ENCODE measurements around the gene GXYLT1.
"Not testable (repeated sequence)": the region's sequence is repeated elsewhere in the genome, so short reads cannot be mapped to it uniquely, and the experiment has no call there.

The GXYLT1 gene

DNA sequence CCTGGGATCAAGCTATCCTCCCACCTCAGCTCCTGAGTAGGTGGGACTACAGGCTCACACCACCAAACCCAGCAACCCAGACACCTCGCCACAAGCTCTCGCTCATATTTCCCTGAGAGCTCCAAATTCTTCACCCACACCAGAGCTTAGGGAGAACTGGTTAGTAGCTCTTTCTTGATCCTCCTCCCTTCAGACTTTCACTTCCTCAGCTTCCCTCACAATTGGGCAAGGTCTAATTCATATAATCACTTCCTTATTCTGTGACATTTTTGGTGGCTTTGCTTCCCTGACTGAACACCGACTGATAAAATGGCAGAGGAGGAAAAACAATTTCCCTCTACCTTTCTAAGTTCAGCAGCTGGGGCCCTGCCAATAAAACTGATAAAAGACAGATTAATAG is 88.5 kb downstream of the GXYLT1 start:
- no peaks in the 10 kb centered on the region for H3K36me3 ChIP-seq (ENCODE audit: low read depth)
- DNase-seq (ENCODE audit: low spot score) (no peak), ATAC-seq (ENCODE audit: low read depth) (no peak)
- no peak overlapping the region for H3K4me3 ChIP-seq (ENCODE audit: severe bottlenecking)
- H3K9me3 ChIP-seq (ENCODE audit: severe bottlenecking), result no peaks in the 10 kb centered on the region
- H3K4me1 ChIP-seq (ENCODE audit: insufficient read depth, poor library complexity, severe bottlenecking), result no peaks in the 10 kb centered on the region
- no peak overlapping the region for H3K27ac ChIP-seq (ENCODE audit: poor library complexity, severe bottlenecking)
- TF ChIP-seq, protein P1, sequence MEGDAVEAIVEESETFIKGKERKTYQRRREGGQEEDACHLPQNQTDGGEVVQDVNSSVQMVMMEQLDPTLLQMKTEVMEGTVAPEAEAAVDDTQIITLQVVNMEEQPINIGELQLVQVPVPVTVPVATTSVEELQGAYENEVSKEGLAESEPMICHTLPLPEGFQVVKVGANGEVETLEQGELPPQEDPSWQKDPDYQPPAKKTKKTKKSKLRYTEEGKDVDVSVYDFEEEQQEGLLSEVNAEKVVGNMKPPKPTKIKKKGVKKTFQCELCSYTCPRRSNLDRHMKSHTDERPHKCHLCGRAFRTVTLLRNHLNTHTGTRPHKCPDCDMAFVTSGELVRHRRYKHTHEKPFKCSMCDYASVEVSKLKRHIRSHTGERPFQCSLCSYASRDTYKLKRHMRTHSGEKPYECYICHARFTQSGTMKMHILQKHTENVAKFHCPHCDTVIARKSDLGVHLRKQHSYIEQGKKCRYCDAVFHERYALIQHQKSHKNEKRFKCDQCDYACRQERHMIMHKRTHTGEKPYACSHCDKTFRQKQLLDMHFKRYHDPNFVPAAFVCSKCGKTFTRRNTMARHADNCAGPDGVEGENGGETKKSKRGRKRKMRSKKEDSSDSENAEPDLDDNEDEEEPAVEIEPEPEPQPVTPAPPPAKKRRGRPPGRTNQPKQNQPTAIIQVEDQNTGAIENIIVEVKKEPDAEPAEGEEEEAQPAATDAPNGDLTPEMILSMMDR (IDR thresholded peaks at IDR 0.05; ENCODE audit: poor library complexity, severe bottlenecking), result no peak
- no peaks in the 10 kb centered on the region for H3K27me3 ChIP-seq (ENCODE audit: insufficient read depth, poor library complexity, severe bottlenecking)

DNA sequence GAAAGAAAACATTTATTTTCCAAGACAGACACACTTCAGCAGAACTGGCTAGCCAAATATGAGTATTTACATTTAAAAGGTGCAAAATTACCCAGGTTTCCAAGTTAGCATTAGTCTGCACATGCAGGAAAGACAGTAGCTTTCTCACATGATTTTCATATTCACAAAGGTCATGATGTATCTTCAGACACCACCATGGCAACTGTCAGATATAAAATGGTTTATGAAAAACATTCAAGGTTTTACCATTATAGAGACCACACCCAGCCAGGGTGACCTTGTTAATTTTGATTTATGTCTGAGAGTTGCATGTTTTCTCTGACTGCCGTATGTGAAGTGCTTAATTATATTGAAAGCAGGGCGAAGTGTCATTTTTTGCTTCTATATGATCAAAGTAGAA is 91.2 kb downstream of the GXYLT1 start:
- no peak overlapping the region for H3K4me3 ChIP-seq (ENCODE audit: severe bottlenecking)
- no peak for ATAC-seq (ENCODE audit: low read depth)
- no peaks in the 10 kb centered on the region for H3K4me1 ChIP-seq (ENCODE audit: insufficient read depth, poor library complexity, severe bottlenecking)
- no peak overlapping the region for H3K27ac ChIP-seq (ENCODE audit: poor library complexity, severe bottlenecking)
- no peaks in the 10 kb centered on the region for H3K27me3 ChIP-seq (ENCODE audit: insufficient read depth, poor library complexity, severe bottlenecking)
- DNase-seq (ENCODE audit: low spot score), result no peak
- TF ChIP-seq, protein P1 (IDR thresholded peaks at IDR 0.05; ENCODE audit: poor library complexity, severe bottlenecking), result no peak
- no peaks in the 10 kb centered on the region for H3K9me3 ChIP-seq (ENCODE audit: severe bottlenecking)
- H3K36me3 ChIP-seq (ENCODE audit: low read depth), result no peaks in the 10 kb centered on the region

DNA sequence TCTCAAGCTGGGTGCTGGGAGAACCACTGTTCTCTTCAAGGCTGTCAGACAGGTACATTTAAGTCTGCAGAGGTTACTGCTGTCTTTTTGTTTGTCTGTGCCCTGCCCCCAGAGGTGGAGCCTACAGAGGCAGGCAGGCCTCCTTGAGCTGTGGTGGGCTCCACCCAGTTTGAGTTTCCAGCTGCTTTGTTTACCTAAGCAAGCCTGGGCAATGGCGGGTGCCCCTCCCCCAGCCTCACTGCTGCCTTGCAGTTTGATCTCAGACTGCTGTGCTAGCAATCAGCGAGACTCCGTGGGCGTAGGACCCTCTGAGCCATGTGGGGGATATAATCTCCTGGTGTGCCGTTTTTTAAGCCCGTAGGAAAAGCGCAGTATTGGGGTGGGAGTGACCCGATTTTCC is 95.7 kb downstream of the GXYLT1 start:
- H3K4me3 ChIP-seq (ENCODE audit: severe bottlenecking); H3K4me1 ChIP-seq (ENCODE audit: insufficient read depth, poor library complexity, severe bottlenecking); ATAC-seq (ENCODE audit: low read depth); H3K36me3 ChIP-seq (ENCODE audit: low read depth); DNase-seq (ENCODE audit: low spot score); H3K9me3 ChIP-seq (ENCODE audit: severe bottlenecking); H3K27ac ChIP-seq (ENCODE audit: poor library complexity, severe bottlenecking); H3K27me3 ChIP-seq (ENCODE audit: insufficient read depth, poor library complexity, severe bottlenecking): not testable (repeated sequence)

DNA sequence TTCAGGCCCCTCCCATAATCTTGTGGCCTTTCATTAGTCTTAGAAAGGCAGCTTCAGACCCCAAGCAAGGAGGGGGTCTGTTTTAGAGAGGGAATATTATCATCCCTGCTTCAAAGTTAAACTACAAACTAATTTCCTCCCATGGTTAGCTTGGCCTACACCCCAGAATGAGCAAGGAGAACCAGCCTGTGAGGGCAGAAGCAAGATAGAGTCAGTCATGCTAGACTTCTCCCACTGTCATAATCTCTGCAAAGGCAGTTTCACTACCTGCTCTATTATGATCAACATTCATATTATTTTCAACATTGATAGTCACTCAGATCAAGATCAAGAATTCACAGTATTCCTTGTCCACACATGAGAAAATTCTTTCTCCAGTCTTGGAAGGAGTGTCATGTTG is 105.1 kb downstream of the GXYLT1 start:
- TF ChIP-seq, protein P1 (IDR thresholded peaks at IDR 0.05; ENCODE audit: poor library complexity, severe bottlenecking), result no peak
- Histone ChIP-seq H3K4me1 (ENCODE audit: insufficient read depth, poor library complexity, severe bottlenecking) (no peaks in the 10 kb centered on the region), H3K9me3 (ENCODE audit: severe bottlenecking) (no peaks in the 10 kb centered on the region), H3K27ac (ENCODE audit: poor library complexity, severe bottlenecking) (no peak overlapping the region), H3K36me3 (ENCODE audit: low read depth) (no peaks in the 10 kb centered on the region), H3K27me3 (ENCODE audit: insufficient read depth, poor library complexity, severe bottlenecking) (no peaks in the 10 kb centered on the region), H3K4me3 (ENCODE audit: severe bottlenecking) (no peak overlapping the region)
- no peak for DNase-seq (ENCODE audit: low spot score)
- no peak for ATAC-seq (ENCODE audit: low read depth)

DNA sequence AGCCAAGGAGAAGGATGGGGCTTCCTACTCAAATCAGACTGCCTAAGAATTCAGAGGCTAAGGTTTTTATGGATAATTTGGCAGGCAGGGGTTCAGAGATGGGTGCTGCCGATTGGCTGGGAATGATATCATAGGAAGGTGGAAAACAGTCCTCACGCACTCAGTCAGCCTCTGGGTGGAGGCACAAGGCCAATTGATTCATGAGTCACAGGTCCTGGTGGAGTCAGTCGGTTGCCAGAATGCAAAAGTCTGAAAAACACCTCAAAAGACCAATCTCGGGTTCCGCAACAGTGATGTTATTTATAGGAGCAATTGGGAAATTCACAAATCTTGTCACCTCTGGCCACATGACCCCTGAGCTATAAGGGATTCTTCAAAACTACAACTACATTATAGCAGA is 105.5 kb downstream of the GXYLT1 start:
- no peak overlapping the region for H3K4me3 ChIP-seq (ENCODE audit: severe bottlenecking)
- no peaks in the 10 kb centered on the region for H3K9me3 ChIP-seq (ENCODE audit: severe bottlenecking)
- DNase-seq (ENCODE audit: low spot score) (no peak), ATAC-seq (ENCODE audit: low read depth) (peak; percentile 86)
- no peaks in the 10 kb centered on the region for H3K27me3 ChIP-seq (ENCODE audit: insufficient read depth, poor library complexity, severe bottlenecking)
- no peaks in the 10 kb centered on the region for H3K36me3 ChIP-seq (ENCODE audit: low read depth)
- TF ChIP-seq, protein P1 (IDR thresholded peaks at IDR 0.05; ENCODE audit: poor library complexity, severe bottlenecking), result no peak
- H3K27ac ChIP-seq (ENCODE audit: poor library complexity, severe bottlenecking), result no peak overlapping the region
- no peaks in the 10 kb centered on the region for H3K4me1 ChIP-seq (ENCODE audit: insufficient read depth, poor library complexity, severe bottlenecking)

Data from RWPE2 (cell line).